NCI-H774 (cell line): Measurements from ENCODE around the gene H3-3A.
A peak's percentile ranks its signal among the peaks of the same experiment; 100 is the strongest.
"Not testable (repeated sequence)": the region's sequence is repeated elsewhere in the genome, so short reads cannot be mapped to it uniquely, and the experiment has no call there.

Source experiments
- DNase-seq: peaks from one replicate; lab custom pipeline; 2025; lab: John Stamatoyannopoulos, UW

H3-3A gene

GRCh38 chr1:226085675-226086285 lies 23.3 kb downstream of the H3-3A start:
- no peak for DNase-seq

DNA sequence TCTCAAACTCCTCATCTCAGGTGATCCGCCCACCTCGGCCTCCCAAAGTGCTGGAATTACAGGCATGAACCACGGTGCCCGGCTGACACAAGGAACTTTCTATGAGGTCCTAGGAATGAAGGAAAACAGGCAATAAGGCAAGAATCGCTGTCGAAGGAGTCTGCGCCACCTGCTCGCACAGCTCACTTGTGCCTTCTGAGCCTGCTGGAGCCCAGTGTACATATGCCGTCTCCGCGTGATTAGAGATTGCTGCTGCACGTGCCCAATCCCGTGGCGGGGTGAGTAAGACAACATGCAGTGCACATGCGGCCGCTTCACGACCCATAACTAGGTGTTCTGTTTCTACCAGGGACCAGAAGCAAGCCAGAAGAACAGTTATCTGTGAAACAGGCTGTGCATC lies 24.3 kb downstream of the H3-3A start:
- no peak for DNase-seq

GRCh38 chr1:226091461-226091860 lies 28.9 kb downstream of the H3-3A start:
- no peak for DNase-seq

- not testable (repeated sequence) for DNase-seq
Measured at GRCh38 chr1:226092048-226092820, 29.7 kb downstream of the H3-3A start.

DNA sequence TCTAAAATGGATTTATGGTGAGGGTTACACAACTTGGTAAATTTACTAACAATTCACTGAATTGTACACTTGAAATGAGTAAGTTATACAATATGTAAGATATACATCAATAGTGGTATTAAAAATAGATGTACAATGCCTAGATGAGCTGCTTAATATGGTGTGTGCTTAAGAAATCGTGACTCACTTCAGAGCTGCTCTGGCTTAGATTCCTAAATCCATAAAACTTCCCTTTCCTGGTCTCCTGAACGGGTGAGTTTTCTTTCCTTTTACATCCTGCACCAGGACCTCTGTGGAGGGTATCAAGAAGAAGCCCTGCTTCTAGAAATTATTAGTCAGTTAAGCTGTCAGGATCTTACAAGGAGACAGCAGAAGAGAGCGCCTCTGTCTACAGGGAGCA lies 30.4 kb downstream of the H3-3A start:
- no peak for DNase-seq

- DNase-seq: no peak
Measured at GRCh38 chr1:226093621-226094020, 31.1 kb downstream of the H3-3A start.

GRCh38 chr1:226094451-226094850 lies 31.9 kb downstream of the H3-3A start:
- no peak for DNase-seq

DNA sequence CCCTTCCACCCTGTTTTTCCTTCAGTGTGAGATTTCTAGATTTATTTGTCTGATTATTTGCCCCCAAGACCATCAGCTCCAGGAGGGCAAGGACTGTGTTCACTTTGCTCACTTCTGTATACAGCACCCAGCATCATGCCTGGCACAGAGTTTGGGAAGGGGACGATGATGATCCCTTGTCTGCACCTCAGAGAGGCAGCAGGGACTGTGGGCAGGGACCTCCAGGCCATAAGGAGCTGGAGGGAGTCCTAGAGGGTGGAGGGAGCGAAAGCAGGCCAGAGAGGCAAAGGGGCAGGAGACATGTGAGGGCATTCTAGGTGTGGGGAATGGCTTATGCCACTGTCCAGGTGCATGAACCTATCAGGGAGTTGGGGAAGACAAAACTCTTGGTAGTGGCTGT lies 32.8 kb downstream of the H3-3A start:
- DNase-seq: no peak

- DNase-seq: no peak
Measured at GRCh38 chr1:226097866-226098625, 35.5 kb downstream of the H3-3A start.

DNA sequence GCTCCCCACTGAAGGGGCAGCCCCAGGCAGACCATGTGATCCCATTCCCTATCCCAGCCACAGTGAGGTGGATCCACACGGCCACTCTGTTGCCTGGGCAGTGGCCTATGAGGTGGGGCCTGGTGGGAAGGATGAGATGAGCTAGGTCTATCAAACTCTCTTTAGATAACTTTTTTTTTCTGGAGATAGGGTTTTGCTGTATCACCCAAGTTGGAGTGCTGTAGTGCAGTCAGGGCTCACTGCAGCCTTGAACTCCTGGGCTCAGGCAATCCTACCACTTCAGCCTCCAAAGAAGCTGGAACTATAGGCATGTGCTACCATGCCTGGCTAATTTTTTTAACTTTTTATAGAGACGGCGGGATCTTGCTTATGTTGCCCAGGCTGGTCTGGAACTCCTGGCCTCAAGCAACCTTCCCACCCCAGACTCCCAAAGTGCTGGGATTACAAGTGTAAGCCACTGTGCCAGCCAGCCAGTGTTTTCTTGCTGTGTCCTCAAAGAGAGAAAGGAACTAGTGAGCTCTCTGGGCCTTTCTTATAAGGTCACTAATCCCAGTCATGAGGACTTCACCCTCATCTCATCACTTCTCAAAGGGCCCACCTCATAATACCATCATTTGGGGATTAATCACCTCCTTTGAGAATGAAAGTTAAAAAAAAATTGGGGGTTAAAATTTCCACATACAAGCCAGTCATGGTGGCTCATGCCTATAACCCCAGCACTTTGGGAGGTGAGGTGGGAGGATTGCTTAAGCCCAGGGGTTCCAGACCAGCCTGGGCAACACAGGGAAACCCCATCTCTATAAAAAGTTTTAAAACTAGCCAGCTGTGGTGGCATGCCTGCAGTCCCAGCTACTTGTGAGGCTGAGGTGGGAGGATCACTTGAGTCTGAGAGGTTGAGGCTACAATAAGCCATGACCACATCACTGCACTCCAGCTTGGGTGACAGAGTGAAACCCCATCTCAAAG lies 36.6 kb downstream of the H3-3A start:
- no peak for DNase-seq

DNA sequence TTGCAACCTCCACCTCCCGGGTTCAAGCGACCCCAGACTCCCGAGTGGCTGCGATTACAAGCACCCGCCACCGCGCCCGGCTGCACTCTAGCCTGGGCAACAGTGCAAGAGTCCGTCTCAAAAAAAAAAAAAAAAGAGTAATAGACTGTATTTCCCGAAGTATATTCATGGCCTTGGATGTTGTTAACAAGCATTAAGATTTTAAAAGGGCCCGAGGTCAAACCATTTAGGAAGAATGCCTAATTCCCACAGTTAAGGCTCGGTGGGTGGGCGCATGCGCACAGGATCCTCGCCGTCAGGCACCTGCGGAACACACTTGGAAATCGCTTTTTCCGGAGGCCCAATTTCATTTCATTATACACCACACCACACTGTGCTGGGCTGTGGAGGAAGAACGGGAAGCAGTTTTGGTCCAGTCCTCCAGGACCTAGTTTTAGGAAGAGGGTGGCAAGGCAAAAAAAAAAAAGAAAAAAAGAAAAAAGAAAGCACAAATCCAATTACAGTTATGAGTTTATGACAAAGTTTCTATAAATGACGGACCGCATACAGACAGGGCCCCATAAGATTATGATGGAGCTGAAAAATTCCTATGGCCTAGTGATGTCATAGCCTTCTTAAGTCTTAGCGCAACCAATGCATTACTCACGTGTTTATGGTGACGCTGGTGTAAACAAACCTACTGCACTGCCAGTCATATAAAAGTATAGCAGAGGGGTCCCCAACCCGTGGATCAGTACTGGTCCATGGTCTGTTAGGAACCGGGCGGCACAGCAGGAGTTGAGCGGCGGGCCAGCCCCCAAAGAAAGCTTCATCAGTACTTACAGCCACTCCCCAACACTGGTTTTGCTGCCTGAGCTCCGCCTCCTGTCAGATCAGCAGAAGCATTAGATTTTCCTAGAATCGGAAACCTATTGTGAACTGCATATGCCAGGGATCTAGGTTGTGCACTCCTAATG lies 38.2 kb downstream of the H3-3A start:
- DNase-seq: peak; percentile 12

- no peak for DNase-seq
Measured at GRCh38 chr1:226104671-226105121, 42.2 kb downstream of the H3-3A start.

DNA sequence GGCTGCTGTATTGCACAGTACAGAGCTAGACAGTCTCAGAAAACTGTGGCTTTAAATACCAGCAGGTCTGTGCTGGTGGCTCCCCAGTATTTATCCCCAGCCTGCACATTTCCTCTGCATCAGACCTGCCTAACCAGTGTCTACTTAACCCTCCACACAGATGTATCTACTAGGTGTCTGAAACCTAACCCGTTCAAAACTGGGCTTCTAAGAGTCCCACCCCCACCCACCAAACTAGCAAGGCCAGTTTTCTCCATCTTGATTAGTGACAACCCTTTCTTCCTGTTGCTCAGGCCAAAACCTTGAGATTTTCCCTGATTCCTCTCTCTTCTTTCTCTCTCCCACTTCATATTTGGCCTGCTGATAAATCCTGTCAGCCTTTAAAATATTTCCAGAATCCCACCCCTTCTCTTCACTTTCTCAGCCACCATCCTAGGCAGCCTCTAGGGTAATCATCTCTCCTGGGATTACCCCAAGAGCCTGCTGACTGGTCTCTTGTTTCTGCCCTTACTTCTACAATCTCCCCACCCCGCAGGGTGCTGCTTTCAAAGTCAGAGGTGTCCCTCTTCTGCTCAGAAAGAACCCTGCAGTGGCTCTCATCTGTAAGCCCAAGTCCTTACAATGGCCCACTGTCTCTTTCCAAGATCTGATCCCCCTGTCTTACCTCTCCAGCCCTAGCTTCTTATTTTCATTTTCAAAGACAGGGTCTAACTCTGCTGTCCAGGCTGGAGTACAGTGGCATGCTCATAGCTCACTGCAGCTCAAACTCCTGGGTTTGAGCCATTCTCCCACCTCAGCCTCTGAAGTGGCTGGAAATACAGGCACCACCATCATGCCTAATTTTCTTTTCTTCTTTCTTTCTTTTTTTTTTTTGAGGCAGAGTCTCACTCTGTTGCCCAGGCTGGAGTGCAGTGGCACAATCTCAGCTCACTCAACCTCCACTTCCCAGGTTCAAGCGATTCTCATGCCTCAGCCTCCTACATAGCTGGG lies 45.2 kb downstream of the H3-3A start:
- DNase-seq: no peak

- DNase-seq: no peak
Measured at GRCh38 chr1:226108935-226109828, 46.7 kb downstream of the H3-3A start.

GRCh38 chr1:226109829-226110248 lies 47.3 kb downstream of the H3-3A start:
- DNase-seq: peak; percentile 83

GRCh38 chr1:226110249-226111097 lies 48.0 kb downstream of the H3-3A start:
- peak; percentile 70 for DNase-seq
